ENCODE measurements around the gene NPIPA5. TPM values are rescaled to one million over a fixed set of nuclear protein-coding genes. Genes with fewer than 3 reads are reported as not detected.
"Not testable (repeated sequence)": the region's sequence is repeated elsewhere in the genome, so short reads cannot be mapped to it uniquely, and the experiment has no call there.

The NPIPA5 gene
- total and polyA plus RNA-seq, 2 donors from 2014 or later, result 0.88 to 11.0 TPM

DNA sequence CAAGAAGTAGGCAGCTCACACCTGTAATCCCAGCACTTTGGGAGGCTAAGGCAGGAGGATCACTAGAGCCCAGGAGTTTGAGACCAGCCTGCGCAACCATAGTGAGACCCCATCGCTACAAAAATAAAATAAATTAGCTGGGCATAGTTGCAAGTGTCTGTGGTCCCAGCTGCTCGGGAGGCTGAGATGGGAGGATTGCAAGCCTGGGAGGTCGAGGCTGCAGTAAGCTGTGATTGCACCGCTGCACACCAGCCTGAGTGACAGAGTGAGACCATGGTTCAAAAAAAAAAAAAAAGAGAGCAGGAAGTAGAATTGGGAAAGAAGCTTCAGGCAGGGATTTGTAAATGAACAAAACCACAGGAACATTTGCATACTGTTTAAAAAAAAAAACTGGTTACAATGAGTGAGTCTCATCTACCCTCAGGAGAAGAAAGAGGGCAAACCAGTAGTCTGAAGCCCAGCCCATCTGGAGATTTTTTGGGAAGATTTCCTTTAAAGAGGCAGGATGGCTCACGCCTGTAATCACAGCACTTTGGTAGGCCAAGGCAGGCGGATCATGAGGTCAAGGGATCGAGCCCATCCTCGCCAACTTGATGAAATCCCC lies 25.4 kb upstream of the NPIPA5 start:
- FAIRE-seq, result no peak
- Histone ChIP-seq H3K4me1 (ENCODE audit: control insufficient read depth in 2 of 3, insufficient read depth in 2 of 3, low read depth in 1 of 3, low read length in 3 of 3) (no peaks in the 10 kb centered on the region), H3K4me3 (ENCODE audit: low read length in 3 of 3) (no peak overlapping the region), H3K9ac (ENCODE audit: low read length in 3 of 3) (no peak overlapping the region), H3K27ac (ENCODE audit: low read depth in 2 of 2, low read length in 2 of 2) (no peak overlapping the region), H3K9me3 (ENCODE audit: control insufficient read depth in 2 of 3, insufficient read depth in 1 of 3, low read length in 3 of 3) (no peaks in the 10 kb centered on the region), H3K27me3 (ENCODE audit: control insufficient read depth, insufficient read depth, low read length) (no peaks in the 10 kb centered on the region), H3K36me3 (ENCODE audit: control insufficient read depth in 2 of 3, insufficient read depth in 3 of 3, low read length in 3 of 3) (peaks cover 0 to 3% (median 0%) of the 10 kb centered on the region in 3 donors)
- TF ChIP-seq, protein P1, sequence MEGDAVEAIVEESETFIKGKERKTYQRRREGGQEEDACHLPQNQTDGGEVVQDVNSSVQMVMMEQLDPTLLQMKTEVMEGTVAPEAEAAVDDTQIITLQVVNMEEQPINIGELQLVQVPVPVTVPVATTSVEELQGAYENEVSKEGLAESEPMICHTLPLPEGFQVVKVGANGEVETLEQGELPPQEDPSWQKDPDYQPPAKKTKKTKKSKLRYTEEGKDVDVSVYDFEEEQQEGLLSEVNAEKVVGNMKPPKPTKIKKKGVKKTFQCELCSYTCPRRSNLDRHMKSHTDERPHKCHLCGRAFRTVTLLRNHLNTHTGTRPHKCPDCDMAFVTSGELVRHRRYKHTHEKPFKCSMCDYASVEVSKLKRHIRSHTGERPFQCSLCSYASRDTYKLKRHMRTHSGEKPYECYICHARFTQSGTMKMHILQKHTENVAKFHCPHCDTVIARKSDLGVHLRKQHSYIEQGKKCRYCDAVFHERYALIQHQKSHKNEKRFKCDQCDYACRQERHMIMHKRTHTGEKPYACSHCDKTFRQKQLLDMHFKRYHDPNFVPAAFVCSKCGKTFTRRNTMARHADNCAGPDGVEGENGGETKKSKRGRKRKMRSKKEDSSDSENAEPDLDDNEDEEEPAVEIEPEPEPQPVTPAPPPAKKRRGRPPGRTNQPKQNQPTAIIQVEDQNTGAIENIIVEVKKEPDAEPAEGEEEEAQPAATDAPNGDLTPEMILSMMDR (IDR thresholded peaks at IDR 0.05; ENCODE audit: borderline replicate concordance, extremely low read depth, insufficient read depth), result no peak
- no peak for DNase-seq
- intact Hi-C loops (cut with DNase I), result no loop called here

DNA sequence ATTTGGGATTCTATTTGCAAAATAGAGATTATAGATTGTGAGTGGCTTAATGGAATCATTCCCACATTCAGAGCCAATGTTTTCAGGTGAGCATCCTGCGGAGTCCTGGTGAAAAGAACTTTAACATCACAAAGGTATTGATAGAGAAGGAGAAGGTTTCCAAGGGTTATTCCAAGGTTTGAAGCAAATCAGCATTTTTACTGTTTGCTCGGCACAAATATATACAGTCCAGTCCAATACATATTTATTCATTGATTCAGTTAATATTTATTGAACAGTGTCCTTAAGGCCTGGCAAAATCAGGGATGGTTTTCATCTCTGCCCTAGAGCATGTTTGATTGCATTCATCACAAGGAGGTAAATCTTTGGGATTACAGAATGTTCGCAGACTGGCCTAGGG lies 23.9 kb upstream of the NPIPA5 start:
- no peaks in the 10 kb centered on the region for H3K4me1 ChIP-seq (ENCODE audit: control insufficient read depth in 2 of 3, insufficient read depth in 2 of 3, low read depth in 1 of 3, low read length in 3 of 3)
- H3K4me3 ChIP-seq (ENCODE audit: low read length in 3 of 3), result no peak overlapping the region
- no peaks in the 10 kb centered on the region for H3K9me3 ChIP-seq (ENCODE audit: control insufficient read depth in 2 of 3, insufficient read depth in 1 of 3, low read length in 3 of 3)
- FAIRE-seq, result no peak
- TF ChIP-seq, protein P1 (IDR thresholded peaks at IDR 0.05; ENCODE audit: borderline replicate concordance, extremely low read depth, insufficient read depth), result no peak
- intact Hi-C loops (cut with DNase I), result no loop called here
- no peak for DNase-seq
- H3K36me3 ChIP-seq (ENCODE audit: control insufficient read depth in 2 of 3, insufficient read depth in 3 of 3, low read length in 3 of 3), result peaks cover 0 to 3% (median 0%) of the 10 kb centered on the region in 3 donors
- H3K27ac ChIP-seq (ENCODE audit: low read depth in 2 of 2, low read length in 2 of 2), result no peak overlapping the region
- no peaks in the 10 kb centered on the region for H3K27me3 ChIP-seq (ENCODE audit: control insufficient read depth, insufficient read depth, low read length)
- no peak overlapping the region for H3K9ac ChIP-seq (ENCODE audit: low read length in 3 of 3)

DNA sequence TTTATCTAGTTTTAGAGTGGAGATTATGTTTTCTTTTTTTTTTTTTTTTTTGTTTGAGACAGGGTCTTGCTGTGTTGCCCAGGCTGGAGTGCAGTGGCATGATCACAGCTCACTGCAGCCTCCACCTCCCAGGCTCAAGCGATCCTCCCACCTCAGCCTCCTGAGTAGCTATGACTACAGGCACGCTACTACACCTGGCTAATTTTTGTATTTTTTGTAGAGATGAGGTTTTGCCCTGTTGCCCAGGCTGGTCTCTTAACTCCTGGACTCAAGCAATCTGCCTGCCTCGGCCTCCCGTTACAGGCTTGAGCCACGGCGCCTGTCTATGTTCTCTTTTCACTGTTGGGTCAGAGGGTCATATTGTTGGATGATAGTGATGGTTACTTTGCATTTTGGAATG lies 22.2 kb upstream of the NPIPA5 start:
- H3K4me1 ChIP-seq (ENCODE audit: control insufficient read depth in 2 of 3, insufficient read depth in 2 of 3, low read depth in 1 of 3, low read length in 3 of 3); DNase-seq; FAIRE-seq; intact Hi-C loops (cut with DNase I); H3K9ac ChIP-seq (ENCODE audit: low read length in 3 of 3); H3K27me3 ChIP-seq (ENCODE audit: control insufficient read depth, insufficient read depth, low read length); H3K4me3 ChIP-seq (ENCODE audit: low read length in 3 of 3); H3K36me3 ChIP-seq (ENCODE audit: control insufficient read depth in 2 of 3, insufficient read depth in 3 of 3, low read length in 3 of 3); H3K9me3 ChIP-seq (ENCODE audit: control insufficient read depth in 2 of 3, insufficient read depth in 1 of 3, low read length in 3 of 3); H3K27ac ChIP-seq (ENCODE audit: low read depth in 2 of 2, low read length in 2 of 2): not testable (repeated sequence)

DNA sequence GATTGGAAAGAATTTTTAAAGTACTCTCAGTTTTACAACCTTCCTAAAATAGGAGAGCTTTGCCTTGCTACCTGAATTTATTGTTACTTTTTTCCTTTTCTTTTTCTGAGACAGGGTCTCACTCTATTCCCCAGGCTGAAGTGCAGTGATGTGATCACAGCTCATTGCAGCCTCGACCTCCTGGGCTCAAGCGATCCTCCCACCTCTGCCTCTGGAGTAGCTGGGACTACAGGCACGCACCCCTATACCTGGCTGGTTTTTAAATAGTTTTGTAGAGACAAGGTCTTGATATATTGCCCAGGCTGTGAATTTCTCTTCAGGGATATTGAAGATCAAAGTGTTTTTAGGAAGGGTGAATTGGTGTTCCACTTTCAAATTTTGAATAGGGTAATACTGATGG lies 21.2 kb upstream of the NPIPA5 start:
- TF ChIP-seq, protein P1 (IDR thresholded peaks at IDR 0.05; ENCODE audit: borderline replicate concordance, extremely low read depth, insufficient read depth), result no peak
- H3K9me3 ChIP-seq (ENCODE audit: control insufficient read depth in 2 of 3, insufficient read depth in 1 of 3, low read length in 3 of 3), result no peaks in the 10 kb centered on the region
- DNase-seq (no peak), FAIRE-seq (no peak)
- intact Hi-C loops (cut with DNase I), result no loop called here
- H3K27me3 ChIP-seq (ENCODE audit: control insufficient read depth, insufficient read depth, low read length), result no peaks in the 10 kb centered on the region
- H3K36me3 ChIP-seq (ENCODE audit: control insufficient read depth in 2 of 3, insufficient read depth in 3 of 3, low read length in 3 of 3), result peaks cover 0 to 3% (median 0%) of the 10 kb centered on the region in 3 donors
- no peaks in the 10 kb centered on the region for H3K4me1 ChIP-seq (ENCODE audit: control insufficient read depth in 2 of 3, insufficient read depth in 2 of 3, low read depth in 1 of 3, low read length in 3 of 3)
- H3K27ac ChIP-seq (ENCODE audit: low read depth in 2 of 2, low read length in 2 of 2), result no peak overlapping the region
- no peak overlapping the region for H3K4me3 ChIP-seq (ENCODE audit: low read length in 3 of 3)
- no peak overlapping the region for H3K9ac ChIP-seq (ENCODE audit: low read length in 3 of 3)
